SK-N-MC (cell line): ENCODE measurements around the gene RMND5A.

ENCODE experiments used
- EZH2 ChIP-seq: fragments of 200-600 bp; sonication (generic); IDR thresholded peaks from one replicate; pipeline ENCODE4 v1.6.1; 2017; ENCODE audit warnings: antibody characterized with exemption
- FOXP2 ChIP-seq: optimal IDR thresholded peaks from 2 replicates; pipeline ENCODE3; 2011; ENCODE audit warnings: mild to moderate bottlenecking, moderate library complexity; ENCODE audit not compliant: insufficient read depth; ENCODE audit errors: extremely low read length, control extremely low read depth
- POLR2AphosphoS5 ChIP-seq: IDR thresholded peaks from 2 replicates; pipeline ENCODE4 v1.6.1; 2012; ENCODE audit warnings: mild to moderate bottlenecking, low read depth, low read length, borderline replicate concordance

- TF ChIP-seq POLR2AphosphoS5, result no peak
- TF ChIP-seq EZH2, result no peak
- TF ChIP-seq FOXP2, result no peak
Observed at GRCh38 chr2:86782748-86783147, 62.7 kb downstream of the RMND5A start.
